A673 (cell line): ENCODE results near the gene TMEM218.

Source experiments
- CTCF ChIP-seq: fragments of 300-800, 200-600 bp; sonication (generic); conservative IDR thresholded peaks from 2 replicates; pipeline ENCODE4 v1.5.1; 2017; ENCODE audit warnings: low read depth, mild to moderate bottlenecking, antibody characterized with exemption, low read length, moderate library complexity, mixed read lengths
- EZH2 ChIP-seq: fragments of 200-600 bp; sonication (generic); IDR thresholded peaks from 2 replicates; pipeline ENCODE4 v1.6.1; 2017; ENCODE audit warnings: borderline replicate concordance, low read depth, mild to moderate bottlenecking, mixed read lengths, antibody characterized with exemption, low read length; ENCODE audit not compliant: poor library complexity, severe bottlenecking

DNA sequence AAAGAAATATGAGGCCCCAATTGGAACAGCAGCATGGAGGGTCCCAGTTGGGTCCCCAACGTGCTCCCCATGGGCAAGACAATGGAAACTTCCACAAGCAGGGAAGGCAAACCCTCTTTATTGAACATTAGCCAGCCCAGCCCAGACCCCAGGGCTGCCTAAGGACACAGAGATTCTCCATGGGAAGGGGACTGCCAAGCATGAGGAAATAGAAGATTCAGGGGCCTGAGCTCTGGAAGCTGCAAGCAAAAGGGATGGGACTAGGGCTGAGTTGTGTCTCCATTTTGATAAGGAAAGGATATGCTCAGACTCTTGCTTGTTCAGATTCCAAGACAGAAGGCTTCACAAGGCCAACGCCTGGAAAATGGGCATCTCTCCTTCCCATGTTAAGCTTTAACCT is 23.3 kb downstream of the TMEM218 start:
- no peak for TF ChIP-seq CTCF
- no peak for TF ChIP-seq EZH2
